Measurements from ENCODE around the gene ACVR1C. TPM values are rescaled to one million over a fixed set of nuclear protein-coding genes. Genes with fewer than 3 reads are reported as not detected.

The ACVR1C gene
- total and polyA plus RNA-seq, 2 donors (not counting 1 experiment from before 2014, with no cell fraction given): 0.24 to 0.52 TPM

- H3K9ac ChIP-seq (ENCODE audit: low read length): no peak overlapping the region
- no peaks in the 10 kb centered on the region for H4K20me1 ChIP-seq (ENCODE audit: control insufficient read depth, insufficient read depth, low read length, poor library complexity, severe bottlenecking)
- H3K36me3 ChIP-seq (replicated peaks in 1 of 2; ENCODE audit: control extremely low read depth in 1 of 2, control insufficient read depth in 1 of 2, extremely low read depth in 1 of 2, insufficient read depth in 2 of 2, low read length in 1 of 2): no peaks in the 10 kb centered on the region
- Mint-ChIP-seq H3K27ac (no peak overlapping the region), H3K4me1 (peaks cover 10% of the 10 kb centered on the region), H3K27me3 (peaks cover 11% of the 10 kb centered on the region), H3K9me3 (ENCODE audit: insufficient read depth) (peaks cover 5% of the 10 kb centered on the region), H3K4me3 (no peak overlapping the region)
- no peaks in the 10 kb centered on the region for H3K27me3 ChIP-seq (replicated peaks in 1 of 4; ENCODE audit: control extremely low read depth in 1 of 4, control insufficient read depth in 3 of 4, insufficient read depth in 4 of 4, low read length in 3 of 4)
- no peak overlapping the region for H3K27ac ChIP-seq (ENCODE audit: low read length in 2 of 2)
- intact Hi-C loops (cut with micrococcal nuclease): no loop called here
- ChIA-PET CTCF (no interaction called here), POLR2A (no interaction called here)
- H3K4me3 ChIP-seq (ENCODE audit: control extremely low read depth in 1 of 5, extremely low read depth in 1 of 5, insufficient read depth in 1 of 5, low read depth in 2 of 5, low read length in 4 of 5): no peak overlapping the region
- no peak for TF ChIP-seq EZH2 (IDR thresholded peaks at IDR 0.05; ENCODE audit: borderline replicate concordance, insufficient read depth, low read depth, low read length, poor library complexity, severe bottlenecking)
- TF ChIP-seq, protein P1, sequence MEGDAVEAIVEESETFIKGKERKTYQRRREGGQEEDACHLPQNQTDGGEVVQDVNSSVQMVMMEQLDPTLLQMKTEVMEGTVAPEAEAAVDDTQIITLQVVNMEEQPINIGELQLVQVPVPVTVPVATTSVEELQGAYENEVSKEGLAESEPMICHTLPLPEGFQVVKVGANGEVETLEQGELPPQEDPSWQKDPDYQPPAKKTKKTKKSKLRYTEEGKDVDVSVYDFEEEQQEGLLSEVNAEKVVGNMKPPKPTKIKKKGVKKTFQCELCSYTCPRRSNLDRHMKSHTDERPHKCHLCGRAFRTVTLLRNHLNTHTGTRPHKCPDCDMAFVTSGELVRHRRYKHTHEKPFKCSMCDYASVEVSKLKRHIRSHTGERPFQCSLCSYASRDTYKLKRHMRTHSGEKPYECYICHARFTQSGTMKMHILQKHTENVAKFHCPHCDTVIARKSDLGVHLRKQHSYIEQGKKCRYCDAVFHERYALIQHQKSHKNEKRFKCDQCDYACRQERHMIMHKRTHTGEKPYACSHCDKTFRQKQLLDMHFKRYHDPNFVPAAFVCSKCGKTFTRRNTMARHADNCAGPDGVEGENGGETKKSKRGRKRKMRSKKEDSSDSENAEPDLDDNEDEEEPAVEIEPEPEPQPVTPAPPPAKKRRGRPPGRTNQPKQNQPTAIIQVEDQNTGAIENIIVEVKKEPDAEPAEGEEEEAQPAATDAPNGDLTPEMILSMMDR (IDR thresholded peaks at IDR 0.05): no peak
- WGBS (ENCODE audit: insufficient coverage): no CpG with 5 or more reads among the region's 2 CpGs
- DNase-seq: no peak
- H2AFZ ChIP-seq (ENCODE audit: insufficient read depth, low read depth, low read length, poor library complexity, severe bottlenecking): no peak overlapping the region
- H3K79me2 ChIP-seq (ENCODE audit: control insufficient read depth, insufficient read depth, low read length): no peaks in the 10 kb centered on the region
- H3K4me1 ChIP-seq (ENCODE audit: control insufficient read depth in 2 of 2, insufficient read depth in 2 of 2, low read length in 2 of 2): no peaks in the 10 kb centered on the region
- no peaks in the 10 kb centered on the region for H3K9me3 ChIP-seq (ENCODE audit: control extremely low read depth in 1 of 3, control insufficient read depth in 2 of 3, insufficient read depth in 1 of 3, low read length in 2 of 3)
- no peak overlapping the region for H3K4me2 ChIP-seq (replicated peaks; ENCODE audit: low read depth, low read length, poor library complexity, severe bottlenecking)
- ATAC-seq (ENCODE audit: low read depth): no peak
These were observed 68.8 kb downstream of the ACVR1C start for GRCh38 chr2:157559890-157560289.

- CTCF ChIA-PET: no interaction called here
These were observed 69.2 kb downstream of the ACVR1C start for GRCh38 chr2:157559461-157559860.

More at GRCh38 chr2:157559461-157559860, 69.2 kb downstream of the ACVR1C start:
- POLR2A ChIA-PET: no interaction called here
- Histone ChIP-seq H3K9ac (ENCODE audit: low read length) (no peak overlapping the region), H3K36me3 (replicated peaks in 1 of 2; ENCODE audit: control extremely low read depth in 1 of 2, control insufficient read depth in 1 of 2, extremely low read depth in 1 of 2, insufficient read depth in 2 of 2, low read length in 1 of 2) (no peaks in the 10 kb centered on the region), H3K9me3 (ENCODE audit: control extremely low read depth in 1 of 3, control insufficient read depth in 2 of 3, insufficient read depth in 1 of 3, low read length in 2 of 3) (no peaks in the 10 kb centered on the region), H4K20me1 (ENCODE audit: control insufficient read depth, insufficient read depth, low read length, poor library complexity, severe bottlenecking) (no peaks in the 10 kb centered on the region), H3K4me3 (ENCODE audit: control extremely low read depth in 1 of 5, extremely low read depth in 1 of 5, insufficient read depth in 1 of 5, low read depth in 2 of 5, low read length in 4 of 5) (no peak overlapping the region), H3K79me2 (ENCODE audit: control insufficient read depth, insufficient read depth, low read length) (no peaks in the 10 kb centered on the region), H2AFZ (ENCODE audit: insufficient read depth, low read depth, low read length, poor library complexity, severe bottlenecking) (no peak overlapping the region), H3K4me2 (replicated peaks; ENCODE audit: low read depth, low read length, poor library complexity, severe bottlenecking) (no peak overlapping the region), H3K4me1 (ENCODE audit: control insufficient read depth in 2 of 2, insufficient read depth in 2 of 2, low read length in 2 of 2) (no peaks in the 10 kb centered on the region), H3K27me3 (replicated peaks in 1 of 4; ENCODE audit: control extremely low read depth in 1 of 4, control insufficient read depth in 3 of 4, insufficient read depth in 4 of 4, low read length in 3 of 4) (no peaks in the 10 kb centered on the region), H3K27ac (ENCODE audit: low read length in 2 of 2) (no peak overlapping the region)
- no peak overlapping the region for H3K27ac Mint-ChIP-seq
- peaks cover 10% of the 10 kb centered on the region for H3K4me1 Mint-ChIP-seq
- no peak for ATAC-seq (ENCODE audit: low read depth)
- H3K27me3 Mint-ChIP-seq: peaks cover 11% of the 10 kb centered on the region
- H3K9me3 Mint-ChIP-seq (ENCODE audit: insufficient read depth): peaks cover 5% of the 10 kb centered on the region
- WGBS (ENCODE audit: insufficient coverage): no CpG with 5 or more reads among the region's 3 CpGs
- H3K4me3 Mint-ChIP-seq: no peak overlapping the region
- DNase-seq: no peak
- intact Hi-C loops (cut with micrococcal nuclease): no loop called here
- TF ChIP-seq, protein P1 (IDR thresholded peaks at IDR 0.05): no peak
- TF ChIP-seq EZH2 (IDR thresholded peaks at IDR 0.05; ENCODE audit: borderline replicate concordance, insufficient read depth, low read depth, low read length, poor library complexity, severe bottlenecking): no peak
